Rectal smooth muscle tissue (tissue), 1 donor: ENCODE measurements around the gene CKAP4.

Experiments
- H3K27ac ChIP-seq: one replicate; pipeline ENCODE4 v1.7.0; 2013; ENCODE audit warnings: low read depth, low read length, inconsistent platforms
- H3K27me3 ChIP-seq: one replicate; pipeline ENCODE4 v1.7.0; 2013; ENCODE audit warnings: low read length; ENCODE audit not compliant: control insufficient read depth, insufficient read depth
- H3K36me3 ChIP-seq: one replicate; pipeline ENCODE4 v1.7.0; 2013; ENCODE audit warnings: low read length; ENCODE audit not compliant: control insufficient read depth, insufficient read depth
- H3K4me1 ChIP-seq: one replicate; pipeline ENCODE4 v1.7.0; 2013; ENCODE audit warnings: low read length; ENCODE audit not compliant: control insufficient read depth, insufficient read depth
- H3K4me3 ChIP-seq: one replicate; pipeline ENCODE4 v1.7.0; 2013; ENCODE audit warnings: low read length
- H3K9ac ChIP-seq: one replicate; pipeline ENCODE4 v1.7.0; 2013; ENCODE audit warnings: low read length

The CKAP4 gene

GRCh38 chr12:106271575-106272505 is 24.0 kb upstream of the CKAP4 start:
- Histone ChIP-seq H3K4me1 (no peaks in the 10 kb centered on the region), H3K4me3 (no peak overlapping the region), H3K36me3 (no peaks in the 10 kb centered on the region), H3K27ac (no peak overlapping the region), H3K9ac (no peak overlapping the region), H3K27me3 (no peaks in the 10 kb centered on the region)

GRCh38 chr12:106269150-106269771 is 21.4 kb upstream of the CKAP4 start:
- Histone ChIP-seq H3K4me1 (no peaks in the 10 kb centered on the region), H3K36me3 (no peaks in the 10 kb centered on the region), H3K9ac (no peak overlapping the region), H3K27me3 (no peaks in the 10 kb centered on the region), H3K27ac (no peak overlapping the region), H3K4me3 (no peak overlapping the region)

GRCh38 chr12:106267535-106267934 is 19.7 kb upstream of the CKAP4 start:
- no peaks in the 10 kb centered on the region for H3K36me3 ChIP-seq
- H3K4me3 ChIP-seq, result no peak overlapping the region
- H3K9ac ChIP-seq, result no peak overlapping the region
- no peak overlapping the region for H3K27ac ChIP-seq
- no peaks in the 10 kb centered on the region for H3K27me3 ChIP-seq
- no peaks in the 10 kb centered on the region for H3K4me1 ChIP-seq

GRCh38 chr12:106265116-106265515 is 17.3 kb upstream of the CKAP4 start:
- Histone ChIP-seq H3K4me3 (no peak overlapping the region), H3K27ac (no peak overlapping the region), H3K27me3 (no peaks in the 10 kb centered on the region), H3K9ac (no peak overlapping the region), H3K36me3 (no peaks in the 10 kb centered on the region), H3K4me1 (no peaks in the 10 kb centered on the region)

- H3K27ac ChIP-seq, result no peak overlapping the region
- H3K4me1 ChIP-seq, result no peaks in the 10 kb centered on the region
- no peaks in the 10 kb centered on the region for H3K27me3 ChIP-seq
- H3K36me3 ChIP-seq, result no peaks in the 10 kb centered on the region
- H3K9ac ChIP-seq, result no peak overlapping the region
- no peak overlapping the region for H3K4me3 ChIP-seq
Measured at GRCh38 chr12:106258935-106259334, 11.1 kb upstream of the CKAP4 start.

GRCh38 chr12:106258226-106258625 is 10.4 kb upstream of the CKAP4 start:
- H3K4me3 ChIP-seq, result no peak overlapping the region

GRCh38 chr12:106256524-106256923 is 8.7 kb upstream of the CKAP4 start:
- no peaks in the 10 kb centered on the region for H3K4me1 ChIP-seq
- no peaks in the 10 kb centered on the region for H3K36me3 ChIP-seq
- no peak overlapping the region for H3K9ac ChIP-seq
- no peak overlapping the region for H3K27ac ChIP-seq
- no peaks in the 10 kb centered on the region for H3K27me3 ChIP-seq
- H3K4me3 ChIP-seq, result no peak overlapping the region

More at GRCh38 chr12:106258226-106258625, 10.4 kb upstream of the CKAP4 start:
- H3K27ac ChIP-seq, result no peak overlapping the region
- no peaks in the 10 kb centered on the region for H3K36me3 ChIP-seq
- no peak overlapping the region for H3K9ac ChIP-seq
- no peaks in the 10 kb centered on the region for H3K4me1 ChIP-seq
- no peaks in the 10 kb centered on the region for H3K27me3 ChIP-seq

- no peak overlapping the region for H3K27ac ChIP-seq
- no peaks in the 10 kb centered on the region for H3K27me3 ChIP-seq
- H3K4me1 ChIP-seq, result no peaks in the 10 kb centered on the region
- no peak overlapping the region for H3K9ac ChIP-seq
- no peaks in the 10 kb centered on the region for H3K36me3 ChIP-seq
- no peak overlapping the region for H3K4me3 ChIP-seq
Measured at GRCh38 chr12:106255952-106256351, 8.1 kb upstream of the CKAP4 start.

- Histone ChIP-seq H3K9ac (no peak overlapping the region), H3K4me3 (no peak overlapping the region), H3K36me3 (no peaks in the 10 kb centered on the region), H3K27ac (no peak overlapping the region), H3K27me3 (no peaks in the 10 kb centered on the region), H3K4me1 (no peaks in the 10 kb centered on the region)
Measured at GRCh38 chr12:106255493-106255892, 7.7 kb upstream of the CKAP4 start.

- Histone ChIP-seq H3K4me1 (no peaks in the 10 kb centered on the region), H3K27ac (no peak overlapping the region), H3K4me3 (no peak overlapping the region), H3K9ac (no peak overlapping the region), H3K36me3 (no peaks in the 10 kb centered on the region), H3K27me3 (no peaks in the 10 kb centered on the region)
Measured at GRCh38 chr12:106254724-106255123, 6.9 kb upstream of the CKAP4 start.

GRCh38 chr12:106251631-106252455 is 4.0 kb upstream of the CKAP4 start:
- no peak overlapping the region for H3K4me3 ChIP-seq
- no peaks in the 10 kb centered on the region for H3K27me3 ChIP-seq
- no peak overlapping the region for H3K27ac ChIP-seq
- H3K9ac ChIP-seq, result no peak overlapping the region
- H3K4me1 ChIP-seq, result peaks cover 4% of the 10 kb centered on the region
- H3K36me3 ChIP-seq, result no peaks in the 10 kb centered on the region

GRCh38 chr12:106249411-106250135 is 1.8 kb upstream of the CKAP4 start:
- no peaks in the 10 kb centered on the region for H3K27me3 ChIP-seq
- peaks cover 2% of the 10 kb centered on the region for H3K36me3 ChIP-seq
- H3K27ac ChIP-seq, result no peak overlapping the region
- peak overlapping the region; percentile 72 for H3K4me3 ChIP-seq
- H3K4me1 ChIP-seq, result peaks cover 16% of the 10 kb centered on the region
- H3K9ac ChIP-seq, result no peak overlapping the region
